HEK293 (cell line): ENCODE data around the gene ITPRIPL2.

Experiments used
- GLI2 ChIP-seq: fragments of 450-650 bp; formaldehyde crosslinking; IDR thresholded peaks from 2 replicates; pipeline ENCODE4; 2017; ENCODE audit warnings: missing biosample characterization, missing genetic modification characterization, low read depth, borderline replicate concordance
- HOXC10 ChIP-seq: sonication (generic); formaldehyde crosslinking; IDR thresholded peaks from 2 replicates; pipeline ENCODE4 v1.8.1; 2023; ENCODE audit warnings: mild to moderate bottlenecking, missing genetic modification reagents
- IKZF3 ChIP-seq: fragments of 450-650 bp; IDR thresholded peaks from 2 replicates; pipeline ENCODE4 v1.5.0; 2018; ENCODE audit warnings: missing biosample characterization, mild to moderate bottlenecking, missing genetic modification characterization, moderate library complexity
- RBAK ChIP-seq: fragments of 450-650 bp; formaldehyde crosslinking; IDR thresholded peaks from 2 replicates; pipeline ENCODE4 v1.5.1; 2016; ENCODE audit warnings: missing biosample characterization, missing genetic modification characterization
- SCRT1 ChIP-seq: fragments of 450-650 bp; formaldehyde crosslinking; IDR thresholded peaks from 2 replicates; pipeline ENCODE4 v1.5.1; 2016; ENCODE audit warnings: missing biosample characterization, missing genetic modification characterization, borderline replicate concordance
- ZBTB8A ChIP-seq: fragments of 450-650 bp; formaldehyde crosslinking; IDR thresholded peaks from 2 replicates; pipeline ENCODE4 v1.5.1; 2016; ENCODE audit warnings: missing biosample characterization, missing genetic modification characterization
- ZFP3 ChIP-seq: fragments of 450-650 bp; formaldehyde crosslinking; IDR thresholded peaks from 2 replicates; pipeline ENCODE4 v1.5.1; 2016; ENCODE audit warnings: low read depth, missing biosample characterization, missing genetic modification characterization
- ZFP41 ChIP-seq: fragments of 450-650 bp; formaldehyde crosslinking; IDR thresholded peaks from 2 replicates; pipeline ENCODE4 v1.5.1; 2016; ENCODE audit warnings: missing biosample characterization, missing genetic modification characterization, borderline replicate concordance
- ZIC2 ChIP-seq: fragments of 450-650 bp; formaldehyde crosslinking; IDR thresholded peaks from 2 replicates; pipeline ENCODE4 v1.5.1; 2016; ENCODE audit warnings: missing biosample characterization, missing genetic modification characterization
- ZNF112 ChIP-seq: fragments of 450-650 bp; formaldehyde crosslinking; IDR thresholded peaks from 2 replicates; pipeline ENCODE4 v1.5.0; 2017; ENCODE audit warnings: missing biosample characterization, missing genetic modification characterization
- ZNF311 ChIP-seq: fragments of 450-650 bp; formaldehyde crosslinking; IDR thresholded peaks from 2 replicates; pipeline ENCODE4 v1.5.1; 2017; ENCODE audit warnings: missing biosample characterization, missing genetic modification characterization, borderline replicate concordance
- ZNF341 ChIP-seq: fragments of 450-650 bp; formaldehyde crosslinking; IDR thresholded peaks from 2 replicates; pipeline ENCODE4; 2016; ENCODE audit warnings: low read depth, missing biosample characterization, missing genetic modification characterization
- ZNF391 ChIP-seq: fragments of 450-650 bp; formaldehyde crosslinking; IDR thresholded peaks from 2 replicates; pipeline ENCODE4 v1.5.1; 2016; ENCODE audit warnings: low read depth, missing biosample characterization, missing genetic modification characterization, borderline replicate concordance
- ZNF416 ChIP-seq: fragments of 450-650 bp; formaldehyde crosslinking; IDR thresholded peaks from 2 replicates; pipeline ENCODE4 v1.5.1; 2016; ENCODE audit warnings: missing biosample characterization, missing genetic modification characterization
- ZNF521 ChIP-seq: fragments of 450-650 bp; formaldehyde crosslinking; IDR thresholded peaks from 2 replicates; pipeline ENCODE4 v1.5.1; 2017; ENCODE audit warnings: missing biosample characterization, mild to moderate bottlenecking, missing genetic modification characterization
- ZNF660 ChIP-seq: fragments of 450-650 bp; IDR thresholded peaks from 2 replicates; pipeline ENCODE4 v1.5.1; 2018; ENCODE audit warnings: missing biosample characterization, mild to moderate bottlenecking, missing genetic modification characterization
- ZNF670 ChIP-seq: fragments of 450-650 bp; formaldehyde crosslinking; IDR thresholded peaks from 2 replicates; pipeline ENCODE4 v1.5.1; 2016; ENCODE audit warnings: missing biosample characterization, missing genetic modification characterization, low read depth
- TF ChIP-seq, protein P1 (sequence below): fragments of 450-650 bp; formaldehyde crosslinking; IDR thresholded peaks from 2 replicates; pipeline ENCODE4 v1.5.1; 2016; ENCODE audit warnings: missing biosample characterization, missing genetic modification characterization
- TF ChIP-seq, protein P2 (sequence below): fragments of 450-650 bp; formaldehyde crosslinking; IDR thresholded peaks from 2 replicates; pipeline ENCODE4 v1.5.1; 2016; ENCODE audit warnings: missing biosample characterization, missing genetic modification characterization
- TF ChIP-seq, protein P3 (sequence below): fragments of 450-650 bp; formaldehyde crosslinking; IDR thresholded peaks from 2 replicates; pipeline ENCODE4 v1.5.1; 2017; ENCODE audit warnings: missing biosample characterization, missing genetic modification characterization
- TF ChIP-seq, protein P4 (sequence below): fragments of 450-650 bp; formaldehyde crosslinking; IDR thresholded peaks from 2 replicates; pipeline ENCODE4 v1.5.1; 2016; ENCODE audit warnings: missing biosample characterization, missing genetic modification characterization
- TF ChIP-seq, protein P5 (sequence below): fragments of 450-650 bp; formaldehyde crosslinking; IDR thresholded peaks from 2 replicates; pipeline ENCODE4 v1.5.1; 2016; ENCODE audit warnings: missing biosample characterization, missing genetic modification characterization
- TF ChIP-seq, protein P6 (sequence below): fragments of 450-650 bp; formaldehyde crosslinking; IDR thresholded peaks from 2 replicates; pipeline ENCODE4 v1.5.1; 2016; ENCODE audit warnings: missing biosample characterization, missing genetic modification characterization
- TF ChIP-seq, protein P7 (sequence below): fragments of 450-650 bp; formaldehyde crosslinking; IDR thresholded peaks from 2 replicates; pipeline ENCODE4 v1.5.1; 2016; ENCODE audit warnings: missing biosample characterization, missing genetic modification characterization

The ITPRIPL2 gene

DNA sequence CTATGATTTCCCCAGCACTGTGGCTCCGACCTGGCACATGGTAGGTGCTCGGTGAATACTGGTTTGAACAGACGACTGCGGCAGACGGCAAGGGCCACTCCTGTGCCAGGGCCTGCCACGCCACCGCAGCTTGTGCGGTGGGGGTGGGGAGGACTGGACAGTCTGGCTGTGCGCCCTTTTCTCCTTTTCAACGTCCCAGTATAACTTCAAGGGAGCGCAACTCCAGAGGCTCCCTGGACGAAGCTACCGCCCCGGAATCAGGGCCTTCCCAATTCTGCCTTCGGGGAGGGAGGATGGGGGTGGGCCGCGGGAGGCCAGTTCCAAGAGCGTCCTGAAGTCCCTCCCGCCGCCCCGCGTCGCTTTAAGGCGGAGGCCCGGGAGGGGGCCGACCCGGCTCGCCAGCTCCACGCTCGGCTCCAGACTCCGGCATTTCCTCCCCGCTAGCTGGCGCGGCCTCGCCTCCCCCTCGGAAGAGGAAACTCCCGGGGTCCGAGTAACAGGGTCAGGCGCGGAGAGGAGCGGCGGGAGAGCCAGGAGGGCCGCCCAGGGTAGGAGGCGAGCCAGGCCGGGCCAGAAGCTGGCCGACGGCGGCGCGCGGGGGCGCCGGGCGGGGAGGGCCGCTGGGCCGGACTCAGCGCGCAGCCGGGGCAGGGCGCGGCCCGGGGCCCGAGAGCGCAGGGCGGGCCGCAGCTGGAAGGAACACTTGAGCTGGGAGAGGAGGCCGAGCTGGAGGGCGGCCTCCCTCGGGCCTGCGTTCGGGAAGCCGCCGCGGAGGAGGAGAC lies at the start of gene ITPRIPL2 (continued):
- TF ChIP-seq ZFP3 (tag by site-specific recombination) (no peak), ZBTB8A (tag by site-specific recombination) (no peak), ZNF311 (tag by site-specific recombination) (no peak), ZNF341 (peak; percentile 97), IKZF3 (peak; percentile 72), ZNF416 (no peak), GLI2 (no peak), ZNF112 (tag by site-specific recombination) (no peak), ZIC2 (tag by site-specific recombination) (peak; percentile 38), RBAK (tag by site-specific recombination) (no peak), HOXC10 (CRISPR knock-in tag) (0 out of 2 replicates have a peak, but pooled peaks have one; percentile 65), ZNF391 (tag by site-specific recombination) (no peak), SCRT1 (no peak), ZNF521 (no peak), ZNF660 (tag by site-specific recombination) (peak; percentile 64; the same call in 1 of the 2 replicates), ZNF670 (tag by site-specific recombination) (no peak), ZFP41 (tag by site-specific recombination) (no peak)
- TF ChIP-seq, protein P1, sequence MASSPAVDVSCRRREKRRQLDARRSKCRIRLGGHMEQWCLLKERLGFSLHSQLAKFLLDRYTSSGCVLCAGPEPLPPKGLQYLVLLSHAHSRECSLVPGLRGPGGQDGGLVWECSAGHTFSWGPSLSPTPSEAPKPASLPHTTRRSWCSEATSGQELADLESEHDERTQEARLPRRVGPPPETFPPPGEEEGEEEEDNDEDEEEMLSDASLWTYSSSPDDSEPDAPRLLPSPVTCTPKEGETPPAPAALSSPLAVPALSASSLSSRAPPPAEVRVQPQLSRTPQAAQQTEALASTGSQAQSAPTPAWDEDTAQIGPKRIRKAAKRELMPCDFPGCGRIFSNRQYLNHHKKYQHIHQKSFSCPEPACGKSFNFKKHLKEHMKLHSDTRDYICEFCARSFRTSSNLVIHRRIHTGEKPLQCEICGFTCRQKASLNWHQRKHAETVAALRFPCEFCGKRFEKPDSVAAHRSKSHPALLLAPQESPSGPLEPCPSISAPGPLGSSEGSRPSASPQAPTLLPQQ (tag by site-specific recombination): peak; percentile 77
- TF ChIP-seq, protein P2, sequence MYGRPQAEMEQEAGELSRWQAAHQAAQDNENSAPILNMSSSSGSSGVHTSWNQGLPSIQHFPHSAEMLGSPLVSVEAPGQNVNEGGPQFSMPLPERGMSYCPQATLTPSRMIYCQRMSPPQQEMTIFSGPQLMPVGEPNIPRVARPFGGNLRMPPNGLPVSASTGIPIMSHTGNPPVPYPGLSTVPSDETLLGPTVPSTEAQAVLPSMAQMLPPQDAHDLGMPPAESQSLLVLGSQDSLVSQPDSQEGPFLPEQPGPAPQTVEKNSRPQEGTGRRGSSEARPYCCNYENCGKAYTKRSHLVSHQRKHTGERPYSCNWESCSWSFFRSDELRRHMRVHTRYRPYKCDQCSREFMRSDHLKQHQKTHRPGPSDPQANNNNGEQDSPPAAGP: peak; percentile 52; the same call in 1 of the 2 replicates
- TF ChIP-seq, protein P3, sequence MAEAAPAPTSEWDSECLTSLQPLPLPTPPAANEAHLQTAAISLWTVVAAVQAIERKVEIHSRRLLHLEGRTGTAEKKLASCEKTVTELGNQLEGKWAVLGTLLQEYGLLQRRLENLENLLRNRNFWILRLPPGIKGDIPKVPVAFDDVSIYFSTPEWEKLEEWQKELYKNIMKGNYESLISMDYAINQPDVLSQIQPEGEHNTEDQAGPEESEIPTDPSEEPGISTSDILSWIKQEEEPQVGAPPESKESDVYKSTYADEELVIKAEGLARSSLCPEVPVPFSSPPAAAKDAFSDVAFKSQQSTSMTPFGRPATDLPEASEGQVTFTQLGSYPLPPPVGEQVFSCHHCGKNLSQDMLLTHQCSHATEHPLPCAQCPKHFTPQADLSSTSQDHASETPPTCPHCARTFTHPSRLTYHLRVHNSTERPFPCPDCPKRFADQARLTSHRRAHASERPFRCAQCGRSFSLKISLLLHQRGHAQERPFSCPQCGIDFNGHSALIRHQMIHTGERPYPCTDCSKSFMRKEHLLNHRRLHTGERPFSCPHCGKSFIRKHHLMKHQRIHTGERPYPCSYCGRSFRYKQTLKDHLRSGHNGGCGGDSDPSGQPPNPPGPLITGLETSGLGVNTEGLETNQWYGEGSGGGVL (tag by site-specific recombination): peak; percentile 77
- TF ChIP-seq, protein P4, sequence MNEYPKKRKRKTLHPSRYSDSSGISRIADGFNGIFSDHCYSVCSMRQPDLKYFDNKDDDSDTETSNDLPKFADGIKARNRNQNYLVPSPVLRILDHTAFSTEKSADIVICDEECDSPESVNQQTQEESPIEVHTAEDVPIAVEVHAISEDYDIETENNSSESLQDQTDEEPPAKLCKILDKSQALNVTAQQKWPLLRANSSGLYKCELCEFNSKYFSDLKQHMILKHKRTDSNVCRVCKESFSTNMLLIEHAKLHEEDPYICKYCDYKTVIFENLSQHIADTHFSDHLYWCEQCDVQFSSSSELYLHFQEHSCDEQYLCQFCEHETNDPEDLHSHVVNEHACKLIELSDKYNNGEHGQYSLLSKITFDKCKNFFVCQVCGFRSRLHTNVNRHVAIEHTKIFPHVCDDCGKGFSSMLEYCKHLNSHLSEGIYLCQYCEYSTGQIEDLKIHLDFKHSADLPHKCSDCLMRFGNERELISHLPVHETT (tag by site-specific recombination): 0 out of 2 replicates have a peak, but pooled peaks have one; percentile 30
- TF ChIP-seq, protein P5, sequence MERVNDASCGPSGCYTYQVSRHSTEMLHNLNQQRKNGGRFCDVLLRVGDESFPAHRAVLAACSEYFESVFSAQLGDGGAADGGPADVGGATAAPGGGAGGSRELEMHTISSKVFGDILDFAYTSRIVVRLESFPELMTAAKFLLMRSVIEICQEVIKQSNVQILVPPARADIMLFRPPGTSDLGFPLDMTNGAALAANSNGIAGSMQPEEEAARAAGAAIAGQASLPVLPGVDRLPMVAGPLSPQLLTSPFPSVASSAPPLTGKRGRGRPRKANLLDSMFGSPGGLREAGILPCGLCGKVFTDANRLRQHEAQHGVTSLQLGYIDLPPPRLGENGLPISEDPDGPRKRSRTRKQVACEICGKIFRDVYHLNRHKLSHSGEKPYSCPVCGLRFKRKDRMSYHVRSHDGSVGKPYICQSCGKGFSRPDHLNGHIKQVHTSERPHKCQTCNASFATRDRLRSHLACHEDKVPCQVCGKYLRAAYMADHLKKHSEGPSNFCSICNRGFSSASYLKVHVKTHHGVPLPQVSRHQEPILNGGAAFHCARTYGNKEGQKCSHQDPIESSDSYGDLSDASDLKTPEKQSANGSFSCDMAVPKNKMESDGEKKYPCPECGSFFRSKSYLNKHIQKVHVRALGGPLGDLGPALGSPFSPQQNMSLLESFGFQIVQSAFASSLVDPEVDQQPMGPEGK: peak; percentile 67
- TF ChIP-seq, protein P6, sequence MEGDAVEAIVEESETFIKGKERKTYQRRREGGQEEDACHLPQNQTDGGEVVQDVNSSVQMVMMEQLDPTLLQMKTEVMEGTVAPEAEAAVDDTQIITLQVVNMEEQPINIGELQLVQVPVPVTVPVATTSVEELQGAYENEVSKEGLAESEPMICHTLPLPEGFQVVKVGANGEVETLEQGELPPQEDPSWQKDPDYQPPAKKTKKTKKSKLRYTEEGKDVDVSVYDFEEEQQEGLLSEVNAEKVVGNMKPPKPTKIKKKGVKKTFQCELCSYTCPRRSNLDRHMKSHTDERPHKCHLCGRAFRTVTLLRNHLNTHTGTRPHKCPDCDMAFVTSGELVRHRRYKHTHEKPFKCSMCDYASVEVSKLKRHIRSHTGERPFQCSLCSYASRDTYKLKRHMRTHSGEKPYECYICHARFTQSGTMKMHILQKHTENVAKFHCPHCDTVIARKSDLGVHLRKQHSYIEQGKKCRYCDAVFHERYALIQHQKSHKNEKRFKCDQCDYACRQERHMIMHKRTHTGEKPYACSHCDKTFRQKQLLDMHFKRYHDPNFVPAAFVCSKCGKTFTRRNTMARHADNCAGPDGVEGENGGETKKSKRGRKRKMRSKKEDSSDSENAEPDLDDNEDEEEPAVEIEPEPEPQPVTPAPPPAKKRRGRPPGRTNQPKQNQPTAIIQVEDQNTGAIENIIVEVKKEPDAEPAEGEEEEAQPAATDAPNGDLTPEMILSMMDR (tag by site-specific recombination): 0 out of 2 replicates have a peak, but pooled peaks have one; percentile 32
- TF ChIP-seq, protein P7, sequence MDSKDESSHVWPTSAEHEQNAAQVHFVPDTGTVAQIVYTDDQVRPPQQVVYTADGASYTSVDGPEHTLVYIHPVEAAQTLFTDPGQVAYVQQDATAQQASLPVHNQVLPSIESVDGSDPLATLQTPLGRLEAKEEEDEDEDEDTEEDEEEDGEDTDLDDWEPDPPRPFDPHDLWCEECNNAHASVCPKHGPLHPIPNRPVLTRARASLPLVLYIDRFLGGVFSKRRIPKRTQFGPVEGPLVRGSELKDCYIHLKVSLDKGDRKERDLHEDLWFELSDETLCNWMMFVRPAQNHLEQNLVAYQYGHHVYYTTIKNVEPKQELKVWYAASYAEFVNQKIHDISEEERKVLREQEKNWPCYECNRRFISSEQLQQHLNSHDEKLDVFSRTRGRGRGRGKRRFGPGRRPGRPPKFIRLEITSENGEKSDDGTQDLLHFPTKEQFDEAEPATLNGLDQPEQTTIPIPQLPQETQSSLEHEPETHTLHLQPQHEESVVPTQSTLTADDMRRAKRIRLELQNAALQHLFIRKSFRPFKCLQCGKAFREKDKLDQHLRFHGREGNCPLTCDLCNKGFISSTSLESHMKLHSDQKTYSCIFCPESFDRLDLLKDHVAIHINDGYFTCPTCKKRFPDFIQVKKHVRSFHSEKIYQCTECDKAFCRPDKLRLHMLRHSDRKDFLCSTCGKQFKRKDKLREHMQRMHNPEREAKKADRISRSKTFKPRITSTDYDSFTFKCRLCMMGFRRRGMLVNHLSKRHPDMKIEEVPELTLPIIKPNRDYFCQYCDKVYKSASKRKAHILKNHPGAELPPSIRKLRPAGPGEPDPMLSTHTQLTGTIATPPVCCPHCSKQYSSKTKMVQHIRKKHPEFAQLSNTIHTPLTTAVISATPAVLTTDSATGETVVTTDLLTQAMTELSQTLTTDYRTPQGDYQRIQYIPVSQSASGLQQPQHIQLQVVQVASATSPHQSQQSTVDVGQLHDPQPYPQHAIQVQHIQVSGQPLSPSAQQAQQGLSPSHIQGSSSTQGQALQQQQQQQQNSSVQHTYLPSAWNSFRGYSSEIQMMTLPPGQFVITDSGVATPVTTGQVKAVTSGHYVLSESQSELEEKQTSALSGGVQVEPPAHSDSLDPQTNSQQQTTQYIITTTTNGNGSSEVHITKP: peak; percentile 98
